Embryonic facial prominence (tissue), 1 donor: ENCODE measurements around the gene NOTCH4.
"Not testable (repeated sequence)": the region's sequence is repeated elsewhere in the genome, so short reads cannot be mapped to it uniquely, and the experiment has no call there.

Source experiments
- DNase-seq: peaks from one replicate; pipeline ENCODE4 v3.0.0-alpha.2; 2016; ENCODE audit errors: extremely low spot score

NOTCH4 gene

DNA sequence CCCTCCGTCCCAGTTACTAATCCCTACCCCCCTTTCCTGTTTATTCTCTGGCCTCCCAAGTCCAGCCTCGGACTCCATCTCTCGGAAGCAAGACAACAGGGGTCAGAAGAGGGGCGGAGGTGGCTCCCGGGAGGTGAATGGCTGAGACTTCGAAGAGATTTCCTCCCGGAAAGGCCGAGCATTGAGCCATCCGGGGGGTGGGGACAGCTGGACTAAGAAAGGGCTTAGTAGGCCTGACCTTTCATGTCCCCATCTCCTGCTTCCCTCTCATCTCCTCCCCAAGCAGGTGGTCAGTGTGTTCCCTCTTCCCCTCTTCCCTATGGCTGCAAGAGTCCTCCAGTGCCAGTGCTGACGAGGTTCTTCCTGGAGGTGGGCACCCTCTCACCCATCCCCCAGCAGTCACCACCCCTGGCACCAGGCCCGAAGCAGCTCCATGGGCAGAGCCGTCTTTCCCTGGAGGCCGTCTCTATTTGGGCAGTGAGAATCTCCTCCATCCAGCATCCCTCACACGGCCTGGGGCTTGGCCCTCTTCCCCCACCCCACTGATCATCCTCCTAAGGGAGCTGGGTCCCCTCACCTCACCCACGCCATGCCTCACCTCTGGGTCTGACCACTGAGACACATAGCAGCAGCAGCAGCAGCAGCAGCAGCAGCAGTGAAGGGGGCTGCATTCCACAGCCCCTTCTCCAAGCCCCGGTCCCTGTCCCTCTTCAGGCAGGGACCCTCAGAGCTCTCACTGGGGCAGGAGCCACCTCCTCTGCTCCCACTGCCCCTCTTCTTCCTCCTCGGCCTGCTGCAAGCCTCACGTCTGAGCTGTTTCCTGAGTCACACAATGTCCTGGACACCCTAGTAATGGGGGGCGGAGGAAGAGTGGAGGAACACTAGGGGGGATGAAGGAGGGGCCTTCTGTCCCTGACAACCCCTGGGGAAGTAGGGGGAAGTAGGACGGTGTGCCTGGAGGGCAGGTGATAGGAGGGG lies at the start of gene NOTCH4:
TSS of gene NOTCH4 (minus strand) at position 810 of the 978 bp plus-strand sequence. CDS start at position 671, 139 bp downstream.
- no peak for DNase-seq

DNA sequence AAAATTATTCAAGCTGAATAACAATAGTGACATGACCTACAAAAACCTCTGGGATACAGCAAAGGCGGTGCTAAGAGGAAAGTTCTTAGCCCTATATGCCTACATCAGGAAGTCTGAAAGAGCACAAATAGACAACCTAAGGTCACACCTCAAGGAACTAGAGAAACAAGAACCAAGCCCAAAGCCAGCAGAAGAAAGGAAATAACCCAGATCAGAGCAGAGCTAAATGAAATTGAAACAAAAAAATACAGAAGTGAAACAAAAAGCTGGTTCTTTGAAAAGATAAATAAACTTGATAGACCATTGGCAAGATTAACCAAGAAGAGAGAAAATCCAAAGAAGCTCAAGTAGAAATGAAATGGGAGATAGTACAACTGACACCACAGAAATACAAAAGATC lies 47.6 kb upstream of the NOTCH4 start:
- DNase-seq: no peak

DNA sequence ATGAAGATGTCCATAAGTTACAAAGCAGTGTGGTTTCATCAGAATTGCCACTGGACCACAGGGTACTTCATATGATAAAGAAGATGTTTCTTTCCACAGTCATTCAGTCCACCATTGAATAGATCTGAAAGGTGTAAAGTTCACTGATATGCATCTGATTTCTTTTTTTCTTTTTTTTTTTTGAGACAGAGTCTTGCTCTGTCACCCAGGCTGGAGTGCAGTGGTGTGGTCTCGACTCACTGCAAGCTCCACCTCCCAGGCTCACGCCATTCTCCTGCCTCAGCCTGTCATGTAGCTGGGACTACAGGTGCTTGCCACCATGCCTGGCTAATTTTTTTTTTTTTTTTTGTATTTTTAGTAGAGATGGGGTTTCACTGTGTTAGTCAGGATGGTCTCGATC lies 44.6 kb upstream of the NOTCH4 start:
- DNase-seq: not testable (repeated sequence)

DNA sequence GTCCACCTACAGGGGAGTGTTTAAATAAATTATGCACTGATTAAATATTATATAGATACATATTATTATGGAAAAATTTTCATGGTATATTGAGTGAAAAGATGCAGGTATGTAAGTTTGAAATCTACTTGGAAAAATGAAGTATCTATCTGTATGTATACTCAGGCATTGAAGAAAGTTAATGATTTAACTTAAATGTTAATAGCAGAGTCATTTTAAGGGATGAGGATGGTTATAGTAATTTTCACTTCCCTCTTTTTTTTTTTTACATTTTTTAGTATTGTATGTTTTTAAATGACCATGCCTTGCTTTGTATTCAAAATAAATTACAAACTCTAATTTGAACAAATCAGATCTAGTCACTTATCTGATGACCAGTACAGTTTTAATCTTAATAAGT lies 43.2 kb upstream of the NOTCH4 start:
- DNase-seq: no peak

DNA sequence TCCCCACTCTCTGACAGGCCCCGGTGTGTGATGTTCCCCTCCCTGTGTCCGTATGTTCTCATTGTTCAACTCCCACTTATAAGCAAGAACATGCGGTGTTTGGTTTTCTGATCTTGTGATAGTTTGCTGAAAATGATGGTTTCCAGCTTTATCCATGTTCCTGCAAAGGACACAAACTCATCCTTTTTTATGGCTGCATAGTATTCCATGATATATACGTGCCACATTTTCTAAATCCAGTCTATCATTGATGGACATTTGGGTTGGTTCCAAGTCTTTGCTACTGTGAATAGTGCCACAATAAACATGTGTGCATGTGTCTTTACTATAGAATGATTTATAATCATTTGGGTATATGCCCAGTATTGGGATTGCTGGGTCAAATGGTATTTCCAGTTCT lies 33.4 kb upstream of the NOTCH4 start:
- not testable (repeated sequence) for DNase-seq

DNA sequence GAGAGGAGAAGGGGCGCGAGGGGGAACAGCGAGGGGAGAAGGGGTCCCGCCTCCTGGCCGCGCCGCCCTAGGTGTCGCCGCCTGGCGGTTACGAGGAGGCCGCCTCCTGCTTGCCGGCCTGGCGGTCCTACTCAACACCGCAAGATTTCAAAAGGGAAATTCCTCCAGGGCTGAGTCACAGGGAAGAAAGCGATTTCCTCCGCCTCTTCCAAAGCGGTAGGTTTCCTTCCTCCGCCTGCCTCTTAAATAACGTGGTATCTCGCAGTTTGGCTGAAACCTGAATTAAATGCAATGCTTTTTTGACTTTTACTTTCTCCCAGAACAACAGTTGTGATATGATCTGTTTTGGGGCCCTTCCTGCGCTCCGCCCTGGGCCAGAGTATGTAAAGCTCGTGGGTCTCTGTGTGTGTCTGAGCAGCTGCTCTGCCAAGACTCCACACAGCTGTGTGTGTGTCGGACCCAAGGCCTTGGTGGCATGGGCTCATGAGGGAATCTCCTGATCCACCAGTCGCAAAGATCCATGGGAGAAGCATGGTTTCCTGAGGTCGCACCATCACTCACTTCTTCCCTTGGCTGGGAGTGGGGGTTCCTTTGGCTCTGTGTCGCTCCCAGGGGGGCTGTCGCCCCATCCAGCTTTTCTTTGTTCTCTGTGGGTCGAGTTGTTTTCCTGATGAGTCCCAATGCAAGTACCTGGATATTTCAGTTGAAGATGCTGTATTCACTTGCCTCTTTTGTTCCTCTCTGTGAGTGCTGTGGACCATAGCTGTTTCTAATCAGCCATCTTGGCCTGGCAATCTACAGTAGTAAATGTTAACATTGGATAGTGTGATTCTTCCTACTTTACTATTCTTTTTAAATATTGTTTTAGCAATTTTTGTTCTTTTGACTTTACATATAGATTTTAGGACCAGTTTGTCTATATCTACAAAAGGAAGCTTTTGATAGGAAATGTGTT lies 31.6 kb upstream of the NOTCH4 start:
- DNase-seq: peak; percentile 85

DNA sequence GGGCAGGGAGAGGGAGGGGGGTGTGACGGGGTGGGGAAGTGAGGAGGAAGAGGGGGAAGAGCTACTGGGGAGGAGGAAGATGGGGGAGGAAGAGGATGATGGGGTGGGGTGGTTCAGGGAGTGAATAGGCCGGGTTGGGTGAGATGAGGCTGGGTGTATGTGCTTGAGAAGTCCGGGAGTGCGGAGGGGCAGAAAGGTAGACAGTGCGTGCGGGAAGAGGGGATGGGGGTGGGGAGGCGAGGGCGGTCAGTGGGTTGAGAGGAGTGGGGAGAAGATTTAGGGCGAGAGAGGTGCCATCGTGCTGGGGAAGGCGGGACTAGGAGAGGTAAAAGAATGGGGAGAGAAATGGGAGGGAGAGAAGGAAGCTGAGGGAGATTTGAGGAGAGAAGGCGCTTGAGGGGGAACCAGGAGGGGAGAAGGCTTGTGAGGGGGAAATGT lies 30.9 kb upstream of the NOTCH4 start:
- no peak for DNase-seq

DNA sequence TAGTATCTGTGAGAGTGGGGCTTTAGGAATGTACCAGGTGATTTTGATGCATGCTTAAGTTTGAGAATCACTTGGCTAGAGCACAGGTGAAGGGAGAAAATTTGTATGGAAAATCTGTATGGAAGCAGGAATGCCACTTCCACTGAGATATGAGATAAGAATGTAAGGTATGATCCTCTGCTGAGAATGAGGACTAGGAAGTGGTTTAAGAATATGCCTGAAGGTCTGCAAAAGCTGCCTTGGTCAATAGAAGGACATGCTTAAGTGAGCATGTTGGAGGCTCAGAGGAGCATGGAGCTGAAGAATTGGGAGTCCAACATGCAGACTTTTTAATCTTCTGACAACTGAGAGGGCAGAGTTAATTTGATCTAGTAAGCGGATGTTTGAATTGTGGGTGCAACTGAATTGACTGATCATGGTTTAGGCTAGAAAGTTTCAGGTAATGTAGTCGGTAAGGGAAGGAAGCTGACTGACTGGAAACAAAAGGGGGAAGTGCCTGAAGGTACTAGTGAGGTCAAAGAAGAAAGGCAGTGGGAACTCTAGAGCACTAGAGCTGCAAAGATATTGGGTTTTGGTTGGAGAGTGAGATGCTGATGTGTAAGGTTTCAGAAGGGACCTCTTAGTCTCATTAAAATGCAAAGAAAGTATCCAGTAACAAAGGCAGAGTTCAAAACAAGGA lies 28.6 kb upstream of the NOTCH4 start:
- DNase-seq: no peak

DNA sequence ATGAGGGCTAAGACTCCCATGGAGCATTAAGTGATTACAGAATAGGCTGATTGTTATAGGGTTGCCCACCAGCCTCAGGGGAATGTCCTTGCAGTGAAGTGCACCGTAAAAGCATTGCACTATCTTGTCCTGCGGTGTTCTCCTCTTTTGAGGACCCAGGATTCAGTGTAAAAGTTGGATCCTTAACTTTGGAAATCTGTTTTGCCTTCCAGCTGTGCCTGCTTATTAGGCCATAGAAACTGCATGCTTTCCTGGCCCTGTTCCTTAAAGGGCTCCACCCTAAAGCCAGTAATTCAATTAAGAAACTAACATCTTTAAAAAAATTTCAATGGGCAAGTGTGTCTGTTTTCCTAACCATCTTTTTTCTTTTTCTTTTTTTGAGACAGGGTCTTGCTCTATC lies 25.4 kb upstream of the NOTCH4 start:
- no peak for DNase-seq

DNA sequence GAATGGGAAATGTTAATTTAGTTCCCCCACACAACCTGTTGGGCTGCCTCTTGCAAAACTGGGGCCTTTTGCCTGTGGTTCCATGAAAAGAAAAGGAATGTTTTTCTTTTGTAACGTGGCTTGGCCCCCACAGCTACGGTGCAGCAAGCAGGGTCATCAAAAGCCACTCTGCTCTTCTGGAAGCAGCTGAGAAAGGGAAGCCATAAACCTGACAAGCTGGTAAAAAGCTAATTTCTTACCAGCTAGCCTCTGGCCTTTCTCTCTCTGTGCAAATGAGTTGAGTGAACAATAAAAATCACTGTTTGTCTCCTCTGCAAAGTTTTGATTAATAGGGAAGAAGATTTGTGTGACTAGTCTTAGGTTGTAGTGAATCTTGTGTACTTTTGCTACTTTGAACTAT lies 23.5 kb upstream of the NOTCH4 start:
- DNase-seq: no peak

DNA sequence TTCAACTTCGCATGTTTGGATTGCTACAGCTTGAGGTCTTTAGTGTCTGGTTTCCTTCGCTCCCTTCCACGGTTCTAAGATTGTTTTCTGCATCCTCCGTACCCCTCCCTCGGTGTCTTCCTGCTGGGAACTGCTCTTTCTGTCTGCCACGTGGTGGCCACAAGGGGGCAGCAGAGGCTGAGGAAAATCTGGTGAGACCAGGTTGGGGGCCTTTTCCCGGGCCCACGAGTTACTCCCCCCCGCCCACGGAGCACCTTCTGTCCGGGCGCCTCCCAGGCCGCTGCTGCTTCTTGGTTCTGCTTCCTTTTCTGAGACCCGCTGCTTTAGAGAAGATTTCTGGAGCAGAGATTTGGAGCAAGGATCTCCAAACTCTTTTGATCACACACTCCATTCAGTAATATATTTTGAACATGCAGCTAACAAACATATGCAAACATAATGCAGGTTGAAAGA lies 21.1 kb upstream of the NOTCH4 start:
- peak; percentile 82 for DNase-seq

DNA sequence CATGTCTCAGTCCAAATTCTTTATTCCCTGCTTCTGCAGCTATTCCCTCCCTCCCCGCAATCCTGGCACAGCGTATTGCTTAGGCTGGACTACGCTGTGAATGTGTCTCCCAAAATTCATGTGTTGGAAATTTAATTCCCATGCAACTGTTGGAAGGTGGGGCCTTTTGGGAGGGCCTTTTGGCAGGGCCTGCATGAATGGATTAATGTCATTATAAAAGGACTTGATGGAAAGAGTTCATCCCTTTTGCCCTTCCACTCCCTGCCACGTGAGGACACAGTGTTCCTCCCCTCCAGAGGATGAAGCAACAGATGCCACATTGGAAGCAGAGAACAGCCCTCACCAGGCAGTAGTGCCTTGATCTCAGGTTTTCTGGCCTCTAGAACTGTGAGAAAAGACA lies 20.4 kb upstream of the NOTCH4 start:
- no peak for DNase-seq

DNA sequence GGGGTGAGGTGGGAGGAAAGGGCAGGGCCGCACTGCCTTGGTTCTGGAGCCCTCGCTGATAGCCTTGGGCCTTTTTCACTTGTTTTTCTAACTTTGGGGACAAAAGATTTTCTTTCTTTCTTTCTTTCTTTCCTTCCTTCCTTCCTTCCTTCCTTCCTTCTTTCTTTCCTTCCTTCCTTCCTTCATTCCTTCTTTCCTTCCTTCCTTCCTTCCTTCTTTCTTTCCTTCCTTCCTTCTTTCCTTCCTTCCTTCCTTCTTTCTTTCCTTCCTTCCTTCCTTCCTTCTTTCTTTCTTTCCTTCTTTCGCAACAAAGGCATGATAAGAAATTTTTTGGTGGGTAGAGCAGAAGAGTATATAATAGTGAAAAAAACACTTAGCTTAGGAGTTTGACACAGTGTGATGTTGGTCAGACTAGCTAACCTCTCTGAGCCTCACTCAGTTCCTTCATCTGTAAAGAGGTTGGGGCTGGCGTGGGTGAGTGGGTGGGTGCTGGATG lies 18.5 kb upstream of the NOTCH4 start:
- DNase-seq: not testable (repeated sequence)

DNA sequence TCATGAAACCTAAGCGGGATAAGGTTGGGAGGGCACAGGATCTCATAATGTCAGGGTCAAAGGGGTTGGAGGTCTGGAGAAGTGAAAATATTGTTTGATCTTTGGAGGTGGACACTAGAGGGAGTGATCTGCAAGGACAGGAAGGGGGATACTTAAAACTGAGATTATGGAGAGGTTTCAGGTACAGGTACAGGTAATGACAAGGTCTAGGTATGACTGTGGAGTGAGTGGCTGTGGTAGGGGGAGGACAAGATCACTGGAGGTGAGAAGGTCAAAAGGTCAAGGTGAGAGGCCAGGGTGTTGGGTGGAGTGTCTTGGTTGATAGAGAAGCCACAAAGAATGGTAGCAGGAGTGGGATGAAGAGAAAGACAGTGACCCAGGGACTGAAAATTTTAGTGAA lies 16.8 kb upstream of the NOTCH4 start:
- DNase-seq: no peak

DNA sequence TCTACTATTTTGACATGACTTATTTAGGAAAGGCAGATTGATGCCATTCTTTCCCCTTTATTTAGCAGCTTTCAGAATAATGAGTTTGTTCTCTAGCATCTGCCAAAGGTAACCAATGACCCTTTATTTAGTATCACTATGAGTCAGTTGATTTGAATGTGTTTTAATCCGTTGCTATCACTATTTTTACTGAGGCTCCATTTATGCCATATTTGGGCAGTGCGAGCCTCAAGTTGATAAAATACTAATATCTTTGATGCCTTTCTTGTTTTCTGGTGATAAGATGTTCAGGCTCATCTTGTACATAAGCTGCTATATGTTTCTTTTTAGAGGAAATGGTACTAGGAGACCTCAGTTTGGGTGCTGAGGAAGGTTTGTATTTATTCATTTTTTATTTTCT lies 15.6 kb upstream of the NOTCH4 start:
- DNase-seq: no peak

DNA sequence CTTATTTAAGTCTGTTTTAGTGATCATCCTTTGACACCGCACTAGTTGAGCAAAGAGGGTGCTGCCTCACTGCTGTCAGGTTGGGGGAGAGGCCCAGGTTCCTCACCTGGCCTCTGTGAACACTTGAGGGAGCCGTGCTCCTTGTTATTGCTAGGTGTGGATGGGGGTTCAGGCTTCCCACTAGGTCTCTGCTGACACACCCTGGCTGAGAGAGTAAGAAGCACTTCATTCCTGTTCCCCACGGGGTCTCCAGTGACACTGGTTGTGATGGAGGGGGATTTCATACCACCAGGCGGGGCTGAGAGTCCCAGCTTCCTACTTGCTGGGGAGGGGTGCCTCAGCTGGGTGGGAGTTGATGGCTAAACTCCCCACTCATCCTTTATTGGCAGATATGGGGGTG lies 11.1 kb upstream of the NOTCH4 start:
- DNase-seq: no peak

DNA sequence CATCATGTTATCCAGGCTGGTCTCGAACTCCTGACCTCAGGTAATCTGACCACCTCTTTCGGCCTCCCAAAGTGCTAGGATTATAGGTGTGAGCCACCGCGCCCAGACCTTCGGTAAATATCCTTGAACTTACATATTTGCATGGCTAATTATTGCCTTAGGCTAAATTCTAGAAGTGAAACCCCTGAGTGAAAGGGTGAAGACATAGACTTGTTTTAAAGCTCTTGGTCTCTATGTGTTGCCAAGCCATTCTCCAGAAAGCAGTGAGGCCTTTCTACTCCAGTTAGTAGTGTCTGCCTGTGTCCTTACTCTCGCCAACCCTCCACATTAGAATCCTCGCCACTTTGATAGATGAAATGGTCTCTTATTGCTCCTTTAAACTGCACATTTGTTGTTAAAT lies 2.6 kb upstream of the NOTCH4 start:
- no peak for DNase-seq

DNA sequence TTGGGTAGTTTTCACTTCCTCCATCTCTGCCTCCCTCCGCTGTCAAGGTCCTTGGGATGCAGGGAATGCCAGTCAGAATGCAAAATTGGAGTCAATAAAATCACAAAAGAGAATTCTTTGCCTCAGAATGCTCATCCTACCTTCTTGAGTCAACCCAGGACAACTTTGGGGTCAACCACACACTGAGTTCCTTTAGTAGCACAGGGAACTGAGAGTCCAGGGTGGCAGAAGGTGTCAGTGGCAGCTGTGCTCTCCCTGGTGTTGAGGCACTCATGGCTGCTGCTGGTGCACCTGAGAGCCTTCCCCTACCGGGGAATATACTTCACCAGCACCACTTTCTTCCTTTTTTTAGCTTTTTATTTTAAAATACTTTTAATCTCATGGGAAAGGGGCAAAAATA lies 829 bp upstream of the NOTCH4 start:
- no peak for DNase-seq

DNA sequence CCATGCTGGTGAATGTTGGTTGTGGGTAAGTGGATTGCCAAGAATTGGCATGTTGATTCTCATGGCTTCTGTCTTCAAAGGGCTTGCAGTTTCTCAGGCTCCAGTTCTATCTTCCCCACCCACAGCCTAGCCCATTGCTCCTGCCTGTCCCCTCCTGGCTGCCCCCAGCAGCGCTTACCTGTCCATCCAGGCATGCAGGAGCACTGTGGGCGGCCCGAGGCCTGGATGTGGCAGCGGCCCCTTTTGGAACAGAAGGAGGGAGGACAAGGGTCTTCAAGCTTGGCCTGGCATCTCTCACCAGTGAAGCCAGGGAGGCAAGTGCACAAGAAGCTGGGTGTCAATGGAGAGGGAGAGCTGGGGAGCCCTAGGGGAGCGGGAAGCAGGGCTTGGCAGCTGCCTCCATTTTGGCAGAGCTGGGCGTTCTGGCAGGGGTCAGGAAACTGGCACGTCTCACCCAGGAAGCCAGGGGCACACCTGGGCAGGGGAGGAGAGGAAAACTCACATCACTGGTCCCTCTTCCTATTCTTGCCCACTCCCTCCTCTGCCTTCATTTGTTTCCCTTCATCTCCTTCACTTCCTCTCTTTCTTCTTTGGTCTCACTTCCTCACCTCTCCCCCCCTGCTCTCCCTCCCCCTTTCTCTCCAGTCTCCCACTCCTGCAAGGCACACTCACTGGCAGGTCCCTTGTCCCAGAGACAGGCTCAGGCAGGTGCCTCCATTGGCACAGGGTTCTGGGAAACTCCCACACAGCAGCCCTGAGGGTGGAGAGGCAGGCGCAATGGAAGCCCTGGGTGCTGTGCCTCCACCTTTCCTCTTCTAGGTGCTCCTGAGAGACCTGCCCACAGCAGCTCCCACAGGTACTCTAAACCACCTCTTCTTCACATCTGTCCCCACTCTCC lies 1.3 kb downstream of the NOTCH4 start:
- DNase-seq: no peak

DNA sequence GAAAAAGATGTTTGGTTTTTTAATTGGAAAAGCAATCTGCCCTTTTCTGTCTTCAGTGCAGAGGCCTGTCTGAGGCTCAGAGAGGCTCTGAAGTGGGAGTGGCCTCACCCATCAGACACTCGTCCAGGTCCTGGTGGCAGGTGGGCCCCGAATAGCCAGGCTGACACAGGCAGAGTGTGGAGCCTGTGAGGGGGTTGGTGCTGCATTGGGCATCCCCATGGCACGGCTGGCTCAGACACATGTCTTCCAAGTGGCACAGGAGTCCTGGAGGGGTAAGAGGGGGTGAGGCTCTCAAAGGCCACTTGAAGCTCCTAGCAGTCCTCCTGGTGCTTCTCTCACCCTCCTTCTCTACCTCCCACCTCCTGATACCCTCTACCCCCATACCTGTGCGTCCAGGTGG lies 3.8 kb downstream of the NOTCH4 start:
- no peak for DNase-seq

DNA sequence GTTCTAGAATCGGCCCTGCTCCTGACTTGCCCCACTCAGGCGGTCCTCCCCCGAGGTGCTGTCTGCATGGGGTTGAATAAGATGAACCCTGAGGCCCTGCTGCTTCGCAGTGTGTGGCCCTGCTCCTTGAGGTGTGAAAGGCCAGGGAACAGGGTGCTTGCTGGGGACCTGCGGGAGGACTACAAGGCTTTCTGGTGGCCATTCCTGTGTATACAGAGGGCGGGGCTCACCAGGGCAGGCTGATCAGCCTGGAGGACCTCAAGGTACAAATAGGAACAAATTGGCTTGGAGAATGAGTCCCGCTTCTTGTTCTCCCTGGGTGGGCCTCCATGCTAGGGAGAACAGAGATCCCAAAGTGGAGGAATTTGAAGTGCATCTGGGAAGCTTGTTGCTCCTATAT lies 5.7 kb downstream of the NOTCH4 start:
- DNase-seq: no peak
